Activated B cell treated with CpG ODN at 0.5 μM for 24 hours (primary cell): ENCODE results near the gene RUFY1. TPM values are rescaled to one million over a fixed set of nuclear protein-coding genes. Genes with fewer than 3 reads are reported as not detected.

Experiments
- ATAC-seq: fragments of 200-7000 bp; cut with Tn5 transposase; one replicate; pipeline ENCODE4 v1.10.0; 2021; ENCODE audit warnings: low read depth, mild to moderate bottlenecking, moderate library complexity
- CTCF ChIA-PET: fragments of 350-600 bp; sonication (Branson Sonifier 250); formaldehyde crosslinking; loops from one replicate; lab custom pipeline; 2021; ENCODE audit warnings: antibody characterized with exemption; lab: Charles Lee
- POLR2A ChIA-PET: fragments of 350-600 bp; sonication (Branson Sonifier 250); formaldehyde crosslinking; loops from one replicate; lab custom pipeline; 2021; ENCODE audit warnings: antibody characterized with exemption; lab: Charles Lee
- DNase-seq: peaks from one replicate; pipeline ENCODE4 v3.0.0; 2022
- H3K27ac Mint-ChIP-seq: one replicate; pipeline ENCODE4 v1.8.0; 2020; ENCODE audit warnings: mixed read lengths
- H3K27me3 Mint-ChIP-seq: one replicate; pipeline ENCODE4 v1.8.0; 2021; ENCODE audit warnings: mixed read lengths
- H3K36me3 Mint-ChIP-seq: one replicate; pipeline ENCODE4 v1.8.0; 2021; ENCODE audit warnings: low read depth, mixed read lengths
- H3K4me1 Mint-ChIP-seq: one replicate; pipeline ENCODE4 v1.8.0; 2021; ENCODE audit warnings: mixed read lengths
- H3K4me3 Mint-ChIP-seq: one replicate; pipeline ENCODE4 v1.8.0; 2020; ENCODE audit warnings: mild to moderate bottlenecking, mixed read lengths
- H3K9me3 Mint-ChIP-seq: one replicate; pipeline ENCODE4 v1.8.0; 2020; ENCODE audit warnings: mixed read lengths
- CTCF ChIP-seq: fragments of 200-600 bp; IDR thresholded peaks from one replicate; pipeline ENCODE4 v1.8.0; 2022; ENCODE audit warnings: antibody characterized with exemption, mild to moderate bottlenecking
- intact Hi-C: fragments of 100-400 bp; cut with micrococcal nuclease; formaldehyde crosslinking; loops from one replicate; pipeline ENCODE4 v1.15.1; 2024
- total RNA-seq: library from RNA; stranded (reverse); gene quantifications from 2 replicates; pipeline ENCODE4 v1.2.3, GENCODE V29; 2022

Gene RUFY1
- total RNA-seq, 1 donor from 2014 or later = 95.8 TPM

GRCh38 chr5:179601871-179602625 lies 51.7 kb downstream of the RUFY1 start:
- no peaks in the 10 kb centered on the region for H3K27me3 Mint-ChIP-seq
- CTCF ChIA-PET = no interaction called here
- no peaks in the 10 kb centered on the region for H3K9me3 Mint-ChIP-seq
- H3K27ac Mint-ChIP-seq = no peak overlapping the region
- no peak overlapping the region for H3K4me3 Mint-ChIP-seq
- intact Hi-C loops = no loop called here
- POLR2A ChIA-PET = interaction anchor here (0.6 to 0.8 kb wide), 3 partner anchors 9 to 1660 kb away, joined by 3 read pairs; no protein-coding TSS in a partner anchor
- no peak for DNase-seq
- H3K36me3 Mint-ChIP-seq = peaks cover 82% of the 10 kb centered on the region
- no peak for TF ChIP-seq CTCF
- no peak for ATAC-seq
- H3K4me1 Mint-ChIP-seq = no peaks in the 10 kb centered on the region

GRCh38 chr5:179603308-179603707 lies 53.0 kb downstream of the RUFY1 start:
- ChIA-PET POLR2A (interaction anchor here (0.6 to 1.5 kb wide), 4 partner anchors 10 to 751 kb away, joined by 3 to 4 read pairs (median 4); no protein-coding TSS in a partner anchor), CTCF (no interaction called here)
- no peak overlapping the region for H3K27ac Mint-ChIP-seq
- no peak overlapping the region for H3K4me3 Mint-ChIP-seq
- TF ChIP-seq CTCF = no peak
- no peaks in the 10 kb centered on the region for H3K4me1 Mint-ChIP-seq
- intact Hi-C loops = no loop called here
- H3K9me3 Mint-ChIP-seq = no peaks in the 10 kb centered on the region
- no peaks in the 10 kb centered on the region for H3K27me3 Mint-ChIP-seq
- ATAC-seq (no peak), DNase-seq (no peak)
- peaks cover 84% of the 10 kb centered on the region for H3K36me3 Mint-ChIP-seq

- Mint-ChIP-seq H3K9me3 (no peaks in the 10 kb centered on the region), H3K4me1 (no peaks in the 10 kb centered on the region), H3K27ac (peak overlapping the region; percentile 37), H3K4me3 (no peak overlapping the region), H3K27me3 (no peaks in the 10 kb centered on the region), H3K36me3 (peaks cover 85% of the 10 kb centered on the region)
- ChIA-PET CTCF (no interaction called here), POLR2A (interaction anchor here (10.4 kb wide), 1 partner anchor 16 kb away, joined by 93 read pairs; the partner anchor contains the start of gene HNRNPH1)
- no peak for ATAC-seq
- no peak for TF ChIP-seq CTCF
- intact Hi-C loops = no loop called here
- DNase-seq = no peak
Observed at GRCh38 chr5:179605026-179605833, 54.9 kb downstream of the RUFY1 start.

- H3K36me3 Mint-ChIP-seq = peaks cover 88% of the 10 kb centered on the region
- no peak for TF ChIP-seq CTCF
- H3K9me3 Mint-ChIP-seq = no peaks in the 10 kb centered on the region
- H3K4me3 Mint-ChIP-seq = no peak overlapping the region
- H3K27me3 Mint-ChIP-seq = no peaks in the 10 kb centered on the region
- DNase-seq (no peak), ATAC-seq (no peak)
- POLR2A ChIA-PET = interaction anchor here (10.4 kb wide), 1 partner anchor 15 kb away, joined by 93 read pairs; the partner anchor contains the start of gene HNRNPH1
- H3K27ac Mint-ChIP-seq = no peak overlapping the region
- H3K4me1 Mint-ChIP-seq = no peaks in the 10 kb centered on the region
- intact Hi-C loops = no loop called here
- CTCF ChIA-PET = no interaction called here
Observed at GRCh38 chr5:179606071-179606909, 55.9 kb downstream of the RUFY1 start.
